ENCODE results near the gene RASAL2. TPM values are rescaled to one million over a fixed set of nuclear protein-coding genes. Genes with fewer than 3 reads are reported as not detected.

RASAL2 gene
- total RNA-seq, 1 experiment from 2014 or later: 22.2 TPM

DNA sequence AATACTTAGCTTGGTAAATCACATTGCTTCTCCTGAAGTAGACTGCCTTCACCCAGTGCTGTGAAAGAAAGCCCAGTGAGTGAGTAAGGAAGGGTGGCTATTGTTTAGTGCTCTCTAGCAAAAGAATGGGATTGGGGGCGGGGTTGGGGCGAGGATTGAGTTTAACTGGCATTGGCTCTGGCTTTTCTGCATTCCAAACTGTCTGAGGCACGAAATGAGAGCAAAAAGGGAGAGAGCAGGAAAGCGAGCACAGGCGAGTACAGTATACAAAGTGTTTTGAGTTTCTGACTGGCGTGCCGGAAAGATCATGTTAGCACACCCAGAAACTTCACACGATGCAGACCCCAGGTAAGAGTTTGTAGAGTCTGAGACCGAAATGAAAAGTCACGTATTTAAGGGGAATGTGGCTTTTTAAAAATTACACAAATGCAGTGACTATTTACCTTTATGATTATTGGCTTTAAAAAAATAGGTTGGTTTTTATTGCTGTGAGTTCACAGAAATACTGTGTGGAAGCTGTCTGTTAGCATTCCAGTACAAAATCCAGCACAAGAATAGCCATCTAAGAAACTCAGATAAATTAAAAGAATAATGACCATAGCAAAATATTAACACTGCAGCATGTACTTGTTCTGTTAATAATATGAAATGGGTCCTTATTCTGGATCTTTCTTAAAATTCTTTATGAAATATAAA, 247.5 kb downstream of the RASAL2 start:
- Histone ChIP-seq H3T11ph (ENCODE audit: low read length) (no peak overlapping the region), H4K91ac (ENCODE audit: insufficient read length, low read depth, low read length) (no peak overlapping the region), H2AFZ (ENCODE audit: low read length) (no peak overlapping the region), H2BK20ac (ENCODE audit: low read depth, low read length, poor library complexity, severe bottlenecking) (no peak overlapping the region), H3K23ac (ENCODE audit: insufficient read length, low read depth, low read length) (no peak overlapping the region), H3K14ac (ENCODE audit: insufficient read depth, low read length) (no peak overlapping the region), H3K27me3 (ENCODE audit: insufficient read depth, low read length) (no peaks in the 10 kb centered on the region), H2AK5ac (ENCODE audit: insufficient read length, low read length) (no peak overlapping the region), H3K79me1 (ENCODE audit: insufficient read depth, low read depth, low read length, poor library complexity, severe bottlenecking) (no peaks in the 10 kb centered on the region), H3K9ac (ENCODE audit: extremely low read depth, insufficient read length, low read length) (peak overlapping the region; percentile 64), H3K9me3 (ENCODE audit: control insufficient read depth, low read depth, low read length) (no peaks in the 10 kb centered on the region), H2BK12ac (ENCODE audit: insufficient read length, low read depth, low read length) (no peak overlapping the region), H3K27ac (ENCODE audit: insufficient read length, low read depth, low read length) (peak overlapping the region; percentile 48), H4K20me1 (ENCODE audit: control insufficient read depth, insufficient read depth, insufficient read length) (no peaks in the 10 kb centered on the region), H3K23me2 (ENCODE audit: insufficient read length, low read depth, low read length, poor library complexity, severe bottlenecking) (peaks cover 3% of the 10 kb centered on the region), H2BK120ac (ENCODE audit: low read depth, low read length, poor library complexity, severe bottlenecking) (no peak overlapping the region), H4K8ac (replicated peaks; ENCODE audit: insufficient read length, low read depth, low read length) (no peak overlapping the region), H3K4me1 (ENCODE audit: insufficient read depth, low read length) (peaks cover 6% of the 10 kb centered on the region; the same call in 1 of the 2 replicates), H3K79me2 (ENCODE audit: insufficient read depth, low read length) (peaks cover 3% of the 10 kb centered on the region; the same call in 1 of the 2 replicates), H3K4ac (ENCODE audit: low read depth, low read length) (no peak overlapping the region), H3K18ac (ENCODE audit: insufficient read length, low read depth, low read length) (no peak overlapping the region), H3K4me2 (ENCODE audit: insufficient read depth, insufficient read length, low read length) (peak overlapping the region; percentile 66), H2BK5ac (ENCODE audit: insufficient read length, low read length) (no peak overlapping the region), H4K5ac (ENCODE audit: insufficient read length, low read depth, low read length) (no peak overlapping the region), H3K56ac (ENCODE audit: insufficient read length, low read depth, low read length) (no peak overlapping the region), H2BK15ac (ENCODE audit: low read depth, low read length) (no peak overlapping the region)
- H3K36me3 Mint-ChIP-seq (ENCODE audit: insufficient read depth in 1 of 3, low read depth in 3 of 3): no peaks in the 10 kb centered on the region
- H3K27me3 Mint-ChIP-seq (ENCODE audit: low read depth): no peaks in the 10 kb centered on the region
- no peak for TF ChIP-seq CTCF (conservative IDR thresholded peaks at IDR 0.05)
- H3K4me1 Mint-ChIP-seq: peaks cover 59 to 60% of the 10 kb centered on the region in 2 experiments
- WGBS (ENCODE audit: extremely low coverage, insufficient read length, low lambda C conversion rate): no CpG with 5 or more reads among the region's 10 CpGs
- peak overlapping the region; percentile 97 to 99 (median 98) for H3K27ac Mint-ChIP-seq
- H3K4me3 Mint-ChIP-seq: peak overlapping the region; percentile 65 to 74
- peak; percentile 91 for DNase-seq
- H3K9me3 Mint-ChIP-seq: no peaks in the 10 kb centered on the region
